GM19438 (cell line): ENCODE measurements around the gene TSPEAR.
"Not testable (repeated sequence)": the region's sequence is repeated elsewhere in the genome, so short reads cannot be mapped to it uniquely, and the experiment has no call there.

ENCODE experiments used
- ATAC-seq: cut with Tn5 transposase; IDR thresholded peaks from one replicate; pipeline ENCODE4 v1.9.1; 2021; ENCODE audit warnings: low read depth; ENCODE audit not compliant: unreplicated experiment

The TSPEAR gene

DNA sequence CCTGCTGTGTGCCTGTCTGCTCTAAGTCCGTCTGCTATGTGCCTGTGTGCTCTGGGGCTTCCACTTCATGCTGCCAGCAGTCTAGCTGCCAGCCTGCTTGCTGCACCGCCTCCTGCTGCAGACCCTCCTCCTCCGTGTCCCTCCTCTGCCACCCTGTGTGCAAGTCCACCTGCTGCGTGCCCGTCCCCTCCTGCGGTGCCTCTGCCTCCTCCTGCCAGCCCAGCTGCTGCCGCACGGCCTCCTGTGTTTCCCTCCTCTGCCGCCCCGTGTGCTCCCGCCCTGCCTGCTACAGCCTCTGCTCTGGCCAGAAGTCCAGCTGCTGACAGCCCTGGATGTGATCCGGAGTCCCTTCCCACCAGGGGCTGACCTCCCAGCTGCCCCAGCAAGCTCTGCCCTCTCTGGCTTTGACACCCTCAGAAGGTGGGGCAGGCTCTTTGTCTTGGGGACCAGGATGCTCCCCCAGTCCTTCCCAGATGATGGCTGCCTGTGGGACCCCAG is 73.5 kb downstream of the TSPEAR start:
- not testable (repeated sequence) for ATAC-seq

DNA sequence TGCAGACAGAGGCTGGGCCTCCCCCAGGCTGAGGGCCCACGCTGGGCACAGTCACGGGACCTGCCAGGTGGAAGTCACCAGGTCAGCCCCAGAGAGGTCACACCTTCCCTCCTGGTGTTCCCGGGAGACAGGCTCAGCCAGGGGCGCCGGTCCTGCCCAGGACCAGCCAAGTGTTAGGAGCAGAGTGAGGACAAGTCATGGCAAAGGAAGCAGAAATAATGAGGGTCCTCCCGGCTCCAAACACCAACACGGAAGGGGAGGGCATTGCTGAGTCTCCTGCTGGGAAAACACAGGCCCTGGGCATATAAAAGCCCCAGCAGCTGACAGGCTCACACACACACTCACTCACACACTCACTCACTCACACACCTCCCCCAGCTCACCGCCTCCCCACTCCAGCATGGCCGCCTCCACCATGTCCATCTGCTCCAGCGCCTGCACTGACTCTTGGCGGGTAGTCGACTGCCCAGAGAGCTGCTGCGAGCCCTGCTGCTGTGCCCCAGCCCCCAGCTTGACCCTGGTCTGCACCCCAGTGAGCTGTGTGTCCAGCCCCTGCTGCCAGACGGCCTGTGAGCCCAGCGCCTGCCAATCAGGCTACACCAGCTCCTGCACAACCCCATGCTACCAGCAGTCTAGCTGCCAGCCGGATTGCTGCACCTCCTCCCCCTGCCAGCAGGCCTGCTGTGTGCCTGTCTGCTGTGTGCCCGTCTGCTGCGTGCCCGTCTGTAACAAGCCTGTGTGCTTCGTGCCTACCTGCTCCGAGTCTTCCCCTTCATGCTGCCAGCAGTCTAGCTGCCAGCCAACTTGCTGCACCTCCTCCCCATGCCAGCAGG is 74.1 kb downstream of the TSPEAR start, which contains the start of gene KRTAP10-10:
KRTAP10-10 (plus strand) TSS at position 339 of the 833 bp plus-strand sequence; CDS start at position 401, 62 bp downstream.
- no peak for ATAC-seq

DNA sequence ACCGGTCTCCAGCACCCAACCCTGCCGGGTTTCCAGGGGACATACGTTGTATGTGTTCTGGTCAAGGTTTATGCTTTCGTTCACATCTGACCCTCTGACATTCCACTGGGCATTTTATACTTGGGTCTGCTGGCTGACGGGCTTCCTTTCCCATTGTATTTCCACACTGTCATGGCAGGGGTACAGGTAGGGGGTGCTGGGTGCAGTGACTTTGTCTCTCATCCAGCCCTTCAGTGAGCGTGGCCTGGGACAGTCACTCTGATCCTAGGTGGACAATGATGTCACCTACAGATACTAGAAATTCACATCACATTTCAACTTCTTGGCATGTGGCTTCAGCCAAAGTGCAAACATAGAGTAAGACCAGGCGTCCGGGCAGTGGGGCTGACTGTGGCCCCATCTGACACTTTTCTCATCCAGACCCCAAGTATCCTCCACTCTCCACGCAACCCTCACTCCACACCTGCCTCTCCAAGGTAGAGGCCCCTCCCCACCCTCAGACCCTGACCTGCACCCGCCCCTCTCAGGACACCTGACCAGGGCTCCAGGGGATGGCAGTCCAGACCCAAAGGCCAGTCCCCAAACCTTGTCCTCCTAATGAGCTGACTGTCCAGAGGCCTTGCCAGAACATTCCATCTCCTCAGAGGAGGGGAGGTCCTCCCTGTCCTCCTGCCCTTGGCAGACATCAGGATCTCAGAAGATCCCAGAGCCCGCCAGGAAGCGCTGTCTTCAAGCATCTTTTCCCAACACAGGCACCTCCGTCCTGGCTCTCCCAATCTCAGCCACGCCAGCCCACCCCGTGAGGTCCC is 75.0 kb downstream of the TSPEAR start:
- no peak for ATAC-seq

DNA sequence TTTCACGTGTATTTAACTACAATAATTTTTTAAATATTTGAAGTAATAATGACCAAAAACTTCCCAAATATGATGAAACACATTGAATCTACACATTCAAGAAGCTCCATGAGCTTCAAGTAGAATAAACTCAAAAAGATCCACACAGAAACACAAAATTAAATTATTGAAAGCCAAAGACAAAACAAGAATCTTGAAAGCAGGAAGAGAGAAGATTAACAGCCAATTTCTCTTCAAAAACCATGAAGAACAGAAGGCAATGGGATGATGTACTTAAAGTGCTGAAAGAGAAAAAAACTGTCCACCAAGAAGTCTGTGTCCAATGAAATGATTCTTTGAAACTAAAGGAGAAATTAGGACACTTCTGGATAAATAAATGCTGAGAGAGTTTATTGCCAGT is 79.3 kb downstream of the TSPEAR start:
- no peak for ATAC-seq

DNA sequence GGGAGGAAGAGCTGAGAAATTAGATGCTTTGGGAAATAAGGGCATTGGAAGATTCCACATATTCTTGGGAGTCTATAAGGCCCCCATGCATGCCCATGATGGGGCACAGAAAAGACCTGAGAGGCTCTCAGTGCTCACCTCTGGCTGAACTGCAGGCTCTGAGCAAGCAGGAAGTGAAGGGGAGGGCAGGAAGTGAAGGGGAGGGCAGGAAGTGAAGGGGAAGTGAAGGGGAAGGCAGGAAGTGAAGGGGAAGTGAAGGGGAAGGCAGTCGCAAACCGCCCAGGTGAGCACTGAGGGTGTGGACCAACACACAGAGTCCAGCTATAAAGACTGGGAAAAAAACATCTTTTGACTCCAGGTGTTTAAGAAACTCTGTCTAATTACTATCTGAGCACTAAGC is 80.9 kb downstream of the TSPEAR start:
- ATAC-seq: no peak

DNA sequence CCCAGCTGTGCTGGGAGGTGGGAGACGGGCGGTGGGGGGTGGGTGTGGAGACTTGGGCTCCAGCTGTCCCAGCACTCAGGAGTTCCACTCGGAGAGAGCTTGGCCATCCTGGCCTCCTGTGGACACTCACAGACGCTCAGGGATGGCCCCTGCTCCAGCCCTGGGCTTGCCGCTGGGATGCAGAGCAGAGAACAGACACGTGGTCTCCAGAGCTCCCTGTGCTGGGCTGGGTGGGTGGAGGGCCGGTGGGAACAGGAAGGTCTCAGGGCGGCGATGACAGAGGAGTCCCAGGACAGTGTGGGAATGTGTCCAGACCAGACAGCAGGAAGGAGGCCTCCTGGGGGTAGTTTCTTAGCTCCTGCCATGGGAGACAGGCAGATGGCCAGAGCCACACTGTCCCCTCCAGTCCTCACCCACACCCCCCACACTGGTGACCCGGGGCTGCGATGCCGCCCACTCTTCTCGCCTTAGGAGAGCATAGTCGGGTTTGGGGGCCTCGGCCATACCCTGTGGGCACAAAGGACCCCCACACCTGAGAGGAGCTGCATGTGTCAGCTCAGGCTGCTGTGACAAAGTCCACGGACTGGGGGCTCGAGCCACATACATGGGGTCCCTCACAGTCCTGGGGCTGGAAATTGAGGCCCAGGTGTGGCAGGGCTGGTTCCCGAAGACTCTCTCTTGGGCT is 82.5 kb downstream of the TSPEAR start:
- ATAC-seq: no peak

DNA sequence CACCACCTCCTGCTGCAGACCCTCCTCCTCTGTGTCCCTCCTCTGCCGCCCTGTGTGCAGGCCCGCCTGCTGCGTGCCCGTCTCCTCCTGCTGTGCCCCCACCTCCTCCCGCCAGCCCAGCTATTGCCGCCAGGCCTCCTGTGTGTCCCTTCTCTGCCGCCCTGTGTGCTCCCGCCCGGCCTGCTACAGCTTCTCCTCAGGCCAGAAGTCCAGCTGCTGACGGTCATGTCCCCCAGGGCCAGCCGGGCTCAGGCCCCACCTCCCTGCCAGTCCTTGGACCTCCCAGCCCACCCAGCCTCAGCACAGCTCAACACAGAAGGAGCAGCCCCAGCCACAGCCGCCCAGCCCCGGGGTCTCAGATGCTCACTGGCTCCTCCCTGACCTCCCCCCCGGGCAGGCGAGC is 83.5 kb downstream of the TSPEAR start:
- ATAC-seq: not testable (repeated sequence)

DNA sequence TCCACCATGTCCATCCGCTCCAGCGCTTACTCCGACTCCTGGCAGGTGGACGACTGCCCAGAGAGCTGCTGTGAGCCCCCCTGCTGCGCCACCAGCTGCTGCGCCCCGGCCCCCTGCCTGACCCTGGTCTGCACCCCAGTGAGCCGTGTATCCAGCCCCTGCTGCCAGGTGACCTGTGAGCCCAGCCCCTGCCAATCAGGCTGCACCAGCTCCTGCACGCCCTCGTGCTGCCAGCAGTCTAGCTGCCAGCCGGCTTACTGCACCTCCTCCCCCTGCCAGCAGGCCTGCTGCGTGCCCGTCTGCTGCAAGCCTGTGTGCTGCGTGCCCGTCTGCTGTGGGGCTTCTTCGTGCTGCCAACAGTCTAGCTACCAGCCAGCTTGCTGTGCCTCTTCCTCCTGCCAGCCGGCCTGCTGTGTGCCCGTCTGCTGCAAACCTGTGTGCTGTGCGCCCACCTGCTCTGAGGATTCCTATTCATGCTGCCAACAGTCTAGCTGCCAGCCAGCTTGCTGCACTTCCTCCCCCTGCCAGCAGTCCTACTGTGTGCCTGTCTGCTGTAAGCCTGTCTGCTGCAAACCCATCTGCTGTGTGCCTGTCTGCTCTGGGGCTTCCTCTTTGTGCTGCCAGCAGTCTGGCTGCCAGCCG is 84.1 kb downstream of the TSPEAR start:
- not testable (repeated sequence) for ATAC-seq

DNA sequence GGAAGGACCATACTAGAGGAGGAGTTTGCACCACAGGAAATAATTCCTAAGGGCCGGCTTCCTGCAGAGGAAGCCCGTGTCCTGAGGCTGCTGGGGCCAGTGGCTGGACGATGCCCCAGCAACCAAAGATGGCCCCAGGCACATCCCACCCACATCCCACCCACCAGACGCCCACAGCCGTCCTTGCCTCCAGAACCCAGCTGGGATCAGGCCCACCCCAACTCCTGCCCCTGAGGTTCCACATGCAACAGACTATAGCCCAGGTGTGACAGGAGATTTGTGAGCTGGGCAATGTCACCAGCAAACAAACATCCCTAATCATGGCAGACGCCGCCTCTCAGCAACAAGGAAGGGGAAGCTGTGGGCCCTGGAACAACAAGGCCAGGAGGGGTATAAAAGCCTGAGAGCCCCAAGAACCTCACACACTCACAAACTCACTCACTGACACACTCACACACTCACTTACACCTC is 84.7 kb downstream of the TSPEAR start, which contains the start of gene KRTAP10-9:
KRTAP10-9 (plus strand) TSS at position 421 of the 471 bp plus-strand sequence. CDS start 79 bp downstream, outside the sequence.
- ATAC-seq: no peak

DNA sequence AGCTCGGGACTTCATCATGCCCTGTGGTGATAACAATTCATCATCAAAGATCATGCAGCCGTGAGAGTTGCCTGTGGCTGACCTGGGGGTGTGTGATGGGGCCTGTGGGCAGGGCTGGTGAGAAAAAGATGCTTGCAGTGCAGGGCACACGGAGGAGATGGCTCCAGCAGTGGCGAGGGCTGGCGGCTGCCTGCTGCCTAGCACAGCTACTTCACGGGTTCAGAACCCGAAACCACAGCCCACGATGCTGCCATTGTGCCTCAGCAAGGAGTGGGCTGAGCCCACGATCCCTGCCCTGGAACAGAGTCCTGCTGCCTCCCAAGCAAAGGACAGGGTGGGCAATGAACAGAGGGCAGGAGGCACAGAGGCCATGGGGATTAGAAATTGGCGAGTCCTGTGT is 85.1 kb downstream of the TSPEAR start:
- no peak for ATAC-seq

DNA sequence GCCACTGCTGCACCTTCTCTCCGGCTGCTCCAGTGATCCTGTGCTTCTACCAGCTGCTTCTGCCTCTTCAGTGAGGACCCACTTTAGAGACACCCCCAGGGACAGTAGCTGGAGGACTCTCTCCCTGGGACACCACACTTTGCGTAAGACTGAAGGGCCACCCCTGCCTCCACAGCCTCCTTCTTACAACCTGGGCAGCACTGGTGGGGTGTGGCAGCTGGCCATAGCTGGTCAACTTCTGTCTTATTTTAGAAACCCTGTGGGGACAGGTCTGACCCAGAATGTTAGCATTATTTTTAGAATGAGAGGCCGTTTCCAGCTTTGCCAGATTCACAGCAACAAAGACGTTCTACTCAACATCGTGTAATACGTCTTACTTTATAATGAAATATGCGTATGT is 85.6 kb downstream of the TSPEAR start:
- ATAC-seq: no peak

DNA sequence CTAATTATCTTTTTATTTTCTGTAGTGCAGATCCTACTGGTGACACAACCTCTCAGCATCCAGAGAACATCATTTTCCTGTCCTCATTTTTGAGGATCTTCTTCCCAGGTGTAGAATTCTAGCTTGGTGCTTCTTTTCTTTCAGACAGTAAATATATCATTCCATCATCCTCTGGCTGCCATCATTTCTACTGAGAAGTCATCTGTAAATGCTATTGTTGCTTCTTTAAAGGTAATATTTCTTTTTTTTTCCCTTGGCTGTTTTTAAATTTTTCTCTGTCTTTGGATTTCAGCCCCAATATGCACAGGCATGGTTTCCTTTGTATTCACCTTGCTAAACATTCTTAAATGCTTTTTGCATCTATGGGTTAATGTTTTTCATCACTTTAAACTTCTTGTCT is 87.8 kb downstream of the TSPEAR start:
- ATAC-seq: no peak

DNA sequence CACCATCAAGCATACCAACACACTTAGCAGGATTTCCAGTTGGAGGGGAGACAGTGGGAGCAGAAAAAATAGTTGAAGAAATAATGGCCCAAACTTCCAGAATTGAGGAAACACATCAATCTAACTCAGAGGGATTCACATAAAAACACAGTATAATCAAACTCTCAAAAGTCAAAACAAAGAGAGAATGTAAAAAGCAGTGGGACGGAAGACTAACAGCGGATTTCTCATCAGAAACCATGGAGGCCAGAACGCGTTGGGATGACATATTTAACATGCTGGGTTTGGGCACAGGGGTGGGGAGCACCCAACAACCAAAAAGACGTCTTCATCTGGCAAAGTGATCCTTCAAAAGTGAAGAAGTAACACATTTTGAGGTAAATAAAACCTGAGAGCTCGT is 91.5 kb downstream of the TSPEAR start:
- no peak for ATAC-seq

DNA sequence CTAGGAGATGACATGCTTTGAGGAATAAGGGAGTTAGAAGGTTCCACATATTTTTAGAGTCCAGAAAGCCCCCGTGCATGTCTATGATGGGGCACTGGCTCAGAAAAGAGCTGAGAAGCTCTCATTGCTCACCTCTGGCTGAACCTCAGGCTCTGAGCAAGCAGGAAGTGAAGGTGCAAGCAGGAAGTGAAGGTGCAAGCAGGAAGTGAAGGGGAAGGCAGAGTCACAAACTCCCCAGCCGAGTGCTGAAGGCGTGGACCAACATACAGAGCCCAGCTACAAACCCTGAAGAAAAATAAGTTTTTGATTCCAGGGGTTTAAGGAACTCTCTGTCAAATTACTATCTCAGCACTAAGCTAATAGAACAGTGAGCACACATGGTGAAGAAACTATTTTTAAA is 92.5 kb downstream of the TSPEAR start:
- no peak for ATAC-seq

DNA sequence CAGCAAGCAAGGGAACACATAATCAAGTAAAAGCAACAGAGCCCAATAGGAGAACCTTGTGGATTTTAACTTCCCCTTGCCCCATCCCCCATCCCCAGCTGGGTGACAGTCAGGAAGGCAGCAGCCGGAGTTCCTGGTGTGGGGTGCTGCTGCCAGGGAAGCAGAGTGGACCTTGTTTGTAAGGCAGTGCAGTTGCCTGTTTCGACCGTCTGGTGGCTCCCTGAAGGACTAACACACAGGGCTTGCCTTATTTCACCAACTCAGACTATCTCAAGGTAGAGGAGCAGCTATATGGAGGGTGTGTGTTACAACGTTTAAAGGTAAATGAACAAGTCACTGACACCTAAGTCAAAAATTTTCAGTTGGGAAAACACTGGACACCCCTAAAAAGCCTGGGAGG is 92.9 kb downstream of the TSPEAR start:
- ATAC-seq: no peak

DNA sequence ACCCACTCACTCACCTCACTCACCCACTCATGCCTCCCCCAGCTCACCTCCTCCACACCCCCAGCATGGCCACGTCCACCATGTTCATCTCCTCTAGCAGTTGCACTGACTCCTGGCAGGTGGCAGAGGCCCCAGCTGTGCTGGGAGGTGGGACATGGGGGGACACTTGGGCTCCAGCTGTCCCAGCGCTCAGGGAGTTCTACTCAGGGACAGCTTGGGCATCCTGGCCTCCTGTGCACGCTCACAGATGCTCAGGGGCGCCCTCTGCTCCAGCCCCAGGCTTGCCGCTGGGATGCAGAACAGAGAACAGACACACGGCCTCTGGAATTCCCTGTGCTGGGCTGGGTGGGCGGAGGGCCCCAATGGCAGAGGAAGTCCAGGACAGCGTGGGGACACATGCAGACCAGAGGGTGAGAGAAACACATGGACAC is 94.3 kb downstream of the TSPEAR start:
- no peak for ATAC-seq

DNA sequence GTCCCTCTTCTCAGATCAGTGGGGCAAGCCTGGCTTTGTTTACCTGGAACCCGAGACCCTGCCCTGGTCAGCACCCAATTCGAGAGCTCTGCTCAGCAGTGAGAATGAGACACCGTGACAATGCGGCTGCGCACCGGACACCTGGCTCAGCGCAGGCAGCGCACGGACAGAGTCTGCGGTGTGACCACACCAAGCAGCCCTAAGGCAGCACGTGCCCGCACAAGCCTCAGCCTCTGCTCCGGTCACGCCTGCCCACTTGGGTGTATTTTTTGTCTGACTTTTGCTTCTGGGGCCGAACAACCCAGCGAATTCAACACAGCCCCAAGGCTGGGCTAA is 94.8 kb downstream of the TSPEAR start:
- ATAC-seq: no peak

DNA sequence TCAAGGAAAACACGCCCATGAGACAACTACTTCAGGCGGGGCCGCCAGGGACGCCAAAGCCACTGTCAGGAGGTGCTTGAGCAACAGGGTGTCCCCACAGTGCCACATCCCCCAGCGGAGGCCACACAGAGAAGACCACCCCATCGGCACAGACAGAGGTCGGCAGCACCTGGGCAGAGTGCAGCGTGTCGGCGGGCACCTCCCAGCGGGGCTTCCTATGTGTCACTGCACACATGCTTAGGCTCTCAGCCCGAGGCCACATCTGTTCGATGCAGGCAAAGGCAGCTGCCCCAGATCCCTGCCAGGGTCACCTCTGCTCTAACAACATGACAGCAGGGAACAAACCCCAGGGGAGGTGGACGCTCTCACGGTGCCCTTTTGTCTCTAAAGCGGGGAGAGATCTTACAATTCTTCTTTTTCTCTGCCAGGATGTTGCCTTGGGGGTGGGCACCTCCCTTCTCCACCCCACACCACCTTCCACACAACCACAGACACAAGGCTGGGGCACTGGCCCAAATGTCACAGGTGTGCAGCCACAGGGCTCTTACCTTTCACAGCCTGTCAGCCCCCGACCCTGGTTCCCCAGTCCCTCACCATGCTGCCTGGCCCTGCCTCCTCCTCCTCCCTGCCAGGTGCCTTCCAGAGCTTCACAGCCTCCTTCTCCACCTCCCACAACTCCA is 95.3 kb downstream of the TSPEAR start:
- no peak for ATAC-seq

DNA sequence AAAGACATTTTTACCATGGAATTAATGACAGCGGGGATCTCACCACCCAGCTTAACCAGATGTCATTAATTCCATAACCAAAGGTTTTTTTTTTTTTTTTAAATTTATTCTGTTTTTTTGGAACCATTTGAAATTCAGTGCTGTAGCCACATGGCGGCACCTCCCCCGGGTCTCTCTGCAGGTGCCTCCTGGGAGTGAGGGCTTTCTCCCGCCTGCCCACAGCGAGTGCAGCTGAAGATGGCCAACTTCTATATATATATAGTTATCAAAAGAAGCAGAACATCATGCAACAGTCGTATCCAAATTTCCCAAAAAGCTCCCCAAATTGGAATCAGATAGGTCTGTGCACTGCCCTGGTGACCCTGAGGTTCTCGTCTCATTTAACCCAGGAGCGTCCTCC is 95.9 kb downstream of the TSPEAR start:
- no peak for ATAC-seq

DNA sequence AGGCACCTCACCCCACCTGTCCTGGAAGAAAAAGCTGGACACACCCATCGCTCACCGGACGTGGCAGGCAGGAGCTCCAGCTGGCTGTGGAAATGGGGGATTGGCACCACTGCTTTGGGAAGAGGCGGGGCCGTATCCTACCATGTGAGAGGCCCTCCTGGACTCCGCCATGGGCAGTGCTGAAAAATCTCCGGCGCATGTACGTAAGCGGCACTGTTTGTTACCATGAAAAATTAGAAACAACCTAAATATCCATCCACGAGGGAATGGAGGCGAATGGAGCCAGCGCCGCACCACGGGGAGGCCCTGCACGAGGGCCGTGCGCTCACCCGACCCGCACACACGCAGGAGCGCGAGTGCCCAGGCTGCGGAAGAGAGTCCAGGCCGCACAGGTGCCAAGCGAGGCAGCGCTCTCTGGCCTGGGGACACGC is 96.4 kb downstream of the TSPEAR start:
- ATAC-seq: no peak
